Ishikawa (cell line): Measurements from ENCODE around the gene ST6GALNAC6.

Experiments
- CEBPB ChIP-seq: IDR thresholded peaks from 2 replicates; pipeline ENCODE4 v1.6.1; 2012
- CREB1 ChIP-seq: IDR thresholded peaks from 2 replicates; pipeline ENCODE4 v1.6.1; 2012; ENCODE audit warnings: low read depth
- EGR1 ChIP-seq: IDR thresholded peaks from 2 replicates; pipeline ENCODE4 v1.6.1; 2012
- EP300 ChIP-seq: IDR thresholded peaks from 2 replicates; pipeline ENCODE4 v1.6.1; 2012; ENCODE audit warnings: borderline replicate concordance
- FOXM1 ChIP-seq: IDR thresholded peaks from 2 replicates; pipeline ENCODE4 v1.6.1; 2012; ENCODE audit warnings: low read depth, borderline replicate concordance
- MAX ChIP-seq: IDR thresholded peaks from 2 replicates; pipeline ENCODE4 v1.6.1; 2012
- NFIC ChIP-seq: IDR thresholded peaks from 2 replicates; pipeline ENCODE4 v1.6.1; 2012
- RAD21 ChIP-seq: IDR thresholded peaks from 2 replicates; pipeline ENCODE4 v1.6.1; 2012; ENCODE audit warnings: low read depth
- REST ChIP-seq: IDR thresholded peaks from 2 replicates; pipeline ENCODE4 v1.6.1; 2012; ENCODE audit warnings: low read depth, mild to moderate bottlenecking
- TAF1 ChIP-seq: IDR thresholded peaks from 2 replicates; pipeline ENCODE4 v1.6.1; 2012; ENCODE audit warnings: low read depth, mild to moderate bottlenecking
- TCF12 ChIP-seq: IDR thresholded peaks from 2 replicates; pipeline ENCODE4 v1.6.1; 2012; ENCODE audit warnings: low read depth
- TEAD4 ChIP-seq: IDR thresholded peaks from 2 replicates; pipeline ENCODE4 v1.6.1; 2012
- USF1 ChIP-seq: IDR thresholded peaks from 2 replicates; pipeline ENCODE4 v1.6.1; 2012
- YY1 ChIP-seq: IDR thresholded peaks from 2 replicates; pipeline ENCODE4 v1.6.1; 2012; ENCODE audit warnings: low read depth
- ZBTB7A ChIP-seq: IDR thresholded peaks from 2 replicates; pipeline ENCODE4 v1.6.1; 2012; ENCODE audit warnings: low read depth

The ST6GALNAC6 gene

GRCh38 chr9:127862075-127863011 is 37.1 kb downstream of the ST6GALNAC6 start:
- TF ChIP-seq YY1 (no peak), RAD21 (no peak), EGR1 (no peak), TAF1 (no peak), CEBPB (no peak), TCF12 (no peak), MAX (no peak), FOXM1 (no peak), EP300 (no peak), TEAD4 (no peak), NFIC (no peak), CREB1 (no peak), REST (no peak), USF1 (no peak)

- TF ChIP-seq FOXM1 (no peak), EP300 (no peak), YY1 (no peak), NFIC (no peak), TEAD4 (no peak), USF1 (no peak)
Measured at GRCh38 chr9:127860779-127861178, 38.6 kb downstream of the ST6GALNAC6 start.

GRCh38 chr9:127860260-127860659 is 39.1 kb downstream of the ST6GALNAC6 start:
- TF ChIP-seq TAF1 (no peak), USF1 (no peak), YY1 (no peak), TCF12 (no peak), MAX (no peak), RAD21 (no peak), NFIC (no peak), EGR1 (no peak), REST (no peak), EP300 (no peak), CEBPB (no peak), TEAD4 (no peak), ZBTB7A (no peak), FOXM1 (no peak), CREB1 (no peak)

GRCh38 chr9:127858041-127858512 is 41.3 kb downstream of the ST6GALNAC6 start:
- TF ChIP-seq RAD21: no peak

- TF ChIP-seq CREB1 (no peak), TCF12 (no peak), EP300 (no peak), NFIC (no peak), USF1 (no peak), MAX (no peak), FOXM1 (no peak), TEAD4 (no peak), ZBTB7A (no peak)
Measured at GRCh38 chr9:127857278-127857677, 42.1 kb downstream of the ST6GALNAC6 start.
